ENCODE data around the gene COX7C.
"Not testable (repeated sequence)": the region's sequence is repeated elsewhere in the genome, so short reads cannot be mapped to it uniquely, and the experiment has no call there.

The COX7C gene

DNA sequence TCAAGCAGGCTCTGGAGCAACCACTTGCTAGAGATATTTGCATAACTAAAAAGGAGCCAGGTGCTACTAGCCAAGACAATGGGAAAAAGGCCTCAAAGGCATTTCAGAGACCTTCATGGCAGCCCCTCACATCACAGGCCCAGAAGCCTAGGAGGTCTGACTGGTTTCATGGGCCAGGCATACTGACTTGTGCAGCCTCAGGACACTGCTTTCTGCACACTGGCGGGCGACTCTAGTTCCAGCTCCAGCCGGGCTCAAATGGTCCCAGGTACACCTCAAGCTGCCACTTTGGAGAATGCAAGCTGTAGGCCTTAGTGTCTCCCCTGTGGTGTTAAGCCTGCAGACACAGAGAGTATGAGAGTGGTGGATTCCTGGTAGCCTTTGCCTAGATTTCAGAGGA is 27.1 kb downstream of the COX7C start:
- H3K27me3 ChIP-seq (ENCODE audit: insufficient read depth, poor library complexity, severe bottlenecking), result peaks cover 15% of the 10 kb centered on the region
- no peaks in the 10 kb centered on the region for H3K36me3 ChIP-seq (ENCODE audit: low read depth)
- no peak overlapping the region for H3K4me3 ChIP-seq (ENCODE audit: severe bottlenecking)
- TF ChIP-seq, protein P1, sequence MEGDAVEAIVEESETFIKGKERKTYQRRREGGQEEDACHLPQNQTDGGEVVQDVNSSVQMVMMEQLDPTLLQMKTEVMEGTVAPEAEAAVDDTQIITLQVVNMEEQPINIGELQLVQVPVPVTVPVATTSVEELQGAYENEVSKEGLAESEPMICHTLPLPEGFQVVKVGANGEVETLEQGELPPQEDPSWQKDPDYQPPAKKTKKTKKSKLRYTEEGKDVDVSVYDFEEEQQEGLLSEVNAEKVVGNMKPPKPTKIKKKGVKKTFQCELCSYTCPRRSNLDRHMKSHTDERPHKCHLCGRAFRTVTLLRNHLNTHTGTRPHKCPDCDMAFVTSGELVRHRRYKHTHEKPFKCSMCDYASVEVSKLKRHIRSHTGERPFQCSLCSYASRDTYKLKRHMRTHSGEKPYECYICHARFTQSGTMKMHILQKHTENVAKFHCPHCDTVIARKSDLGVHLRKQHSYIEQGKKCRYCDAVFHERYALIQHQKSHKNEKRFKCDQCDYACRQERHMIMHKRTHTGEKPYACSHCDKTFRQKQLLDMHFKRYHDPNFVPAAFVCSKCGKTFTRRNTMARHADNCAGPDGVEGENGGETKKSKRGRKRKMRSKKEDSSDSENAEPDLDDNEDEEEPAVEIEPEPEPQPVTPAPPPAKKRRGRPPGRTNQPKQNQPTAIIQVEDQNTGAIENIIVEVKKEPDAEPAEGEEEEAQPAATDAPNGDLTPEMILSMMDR (IDR thresholded peaks at IDR 0.05; ENCODE audit: poor library complexity, severe bottlenecking), result no peak
- DNase-seq (ENCODE audit: low spot score), result no peak
- H3K9me3 ChIP-seq (ENCODE audit: severe bottlenecking), result peaks cover 5% of the 10 kb centered on the region
- no peaks in the 10 kb centered on the region for H3K4me1 ChIP-seq (ENCODE audit: insufficient read depth, poor library complexity, severe bottlenecking)
- no peak for ATAC-seq (ENCODE audit: low read depth)
- H3K27ac ChIP-seq (ENCODE audit: poor library complexity, severe bottlenecking), result no peak overlapping the region

GRCh38 chr5:86645885-86646284 is 28.1 kb downstream of the COX7C start:
- H3K27me3 ChIP-seq (ENCODE audit: insufficient read depth, poor library complexity, severe bottlenecking), result peaks cover 4% of the 10 kb centered on the region
- DNase-seq (ENCODE audit: low spot score) (no peak), ATAC-seq (ENCODE audit: low read depth) (no peak)
- no peaks in the 10 kb centered on the region for H3K36me3 ChIP-seq (ENCODE audit: low read depth)
- no peak overlapping the region for H3K4me3 ChIP-seq (ENCODE audit: severe bottlenecking)
- H3K4me1 ChIP-seq (ENCODE audit: insufficient read depth, poor library complexity, severe bottlenecking), result no peaks in the 10 kb centered on the region
- peaks cover 5% of the 10 kb centered on the region for H3K9me3 ChIP-seq (ENCODE audit: severe bottlenecking)
- H3K27ac ChIP-seq (ENCODE audit: poor library complexity, severe bottlenecking), result no peak overlapping the region
- TF ChIP-seq, protein P1 (IDR thresholded peaks at IDR 0.05; ENCODE audit: poor library complexity, severe bottlenecking), result no peak

GRCh38 chr5:86646671-86647070 is 28.9 kb downstream of the COX7C start:
- no peak overlapping the region for H3K27ac ChIP-seq (ENCODE audit: poor library complexity, severe bottlenecking)
- H3K36me3 ChIP-seq (ENCODE audit: low read depth), result no peaks in the 10 kb centered on the region
- no peak for DNase-seq (ENCODE audit: low spot score)
- no peaks in the 10 kb centered on the region for H3K27me3 ChIP-seq (ENCODE audit: insufficient read depth, poor library complexity, severe bottlenecking)
- TF ChIP-seq, protein P1 (IDR thresholded peaks at IDR 0.05; ENCODE audit: poor library complexity, severe bottlenecking), result no peak
- no peaks in the 10 kb centered on the region for H3K4me1 ChIP-seq (ENCODE audit: insufficient read depth, poor library complexity, severe bottlenecking)
- no peaks in the 10 kb centered on the region for H3K9me3 ChIP-seq (ENCODE audit: severe bottlenecking)
- H3K4me3 ChIP-seq (ENCODE audit: severe bottlenecking), result no peak overlapping the region
- ATAC-seq (ENCODE audit: low read depth), result no peak

GRCh38 chr5:86649832-86650505 is 32.2 kb downstream of the COX7C start:
- TF ChIP-seq, protein P1 (IDR thresholded peaks at IDR 0.05; ENCODE audit: poor library complexity, severe bottlenecking), result no peak
- H3K4me3 ChIP-seq (ENCODE audit: severe bottlenecking), result no peak overlapping the region
- H3K36me3 ChIP-seq (ENCODE audit: low read depth), result no peaks in the 10 kb centered on the region
- H3K27ac ChIP-seq (ENCODE audit: poor library complexity, severe bottlenecking), result no peak overlapping the region
- H3K27me3 ChIP-seq (ENCODE audit: insufficient read depth, poor library complexity, severe bottlenecking), result peaks cover 9% of the 10 kb centered on the region
- peaks cover 2% of the 10 kb centered on the region for H3K9me3 ChIP-seq (ENCODE audit: severe bottlenecking)
- DNase-seq (ENCODE audit: low spot score) (no peak), ATAC-seq (ENCODE audit: low read depth) (no peak)
- H3K4me1 ChIP-seq (ENCODE audit: insufficient read depth, poor library complexity, severe bottlenecking), result no peaks in the 10 kb centered on the region

DNA sequence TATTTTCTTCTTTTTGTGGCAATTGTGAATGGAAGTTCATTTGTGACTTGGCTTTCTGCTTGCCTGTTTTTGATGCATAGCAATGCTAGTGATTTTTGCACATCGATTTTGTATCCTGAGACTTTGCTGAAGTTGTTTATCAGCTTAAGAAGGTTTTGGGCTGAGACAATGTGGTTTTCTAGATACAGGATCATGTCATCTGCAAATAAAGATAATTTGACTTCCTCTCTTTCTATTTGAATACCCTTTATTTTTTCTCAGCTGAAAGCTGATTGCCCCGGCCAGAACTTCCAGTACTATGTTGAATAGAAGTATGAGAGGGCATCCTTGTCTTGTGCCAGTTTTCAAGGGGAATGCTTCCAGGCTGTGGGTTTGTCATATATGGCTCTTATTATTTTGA is 43.0 kb downstream of the COX7C start:
- H3K4me3 ChIP-seq (ENCODE audit: severe bottlenecking); H3K9me3 ChIP-seq (ENCODE audit: severe bottlenecking); DNase-seq (ENCODE audit: low spot score): not testable (repeated sequence)

More for the DNA sequence above, 43.0 kb downstream of the COX7C start:
- H3K4me1 ChIP-seq (ENCODE audit: insufficient read depth, poor library complexity, severe bottlenecking); ATAC-seq (ENCODE audit: low read depth); H3K27ac ChIP-seq (ENCODE audit: poor library complexity, severe bottlenecking); H3K36me3 ChIP-seq (ENCODE audit: low read depth): not testable (repeated sequence)
- H3K27me3 ChIP-seq (ENCODE audit: insufficient read depth, poor library complexity, severe bottlenecking), result peaks cover 16% of the 10 kb centered on the region

All from RWPE2 (cell line).